Neural progenitor cell (in vitro differentiated cells): ENCODE measurements around the gene FCRLA. TPM values are rescaled to one million over a fixed set of nuclear protein-coding genes. Genes with fewer than 3 reads are reported as not detected.
"Not testable (repeated sequence)": the region's sequence is repeated elsewhere in the genome, so short reads cannot be mapped to it uniquely, and the experiment has no call there.

Source experiments
- DNase-seq: peaks from one replicate; pipeline ENCODE4 v3.0.0-alpha.2; 2016; ENCODE audit warnings: low spot score
- H2AFZ ChIP-seq: fragments of 200-600 bp; sonication (generic); replicated peaks from 2 replicates; pipeline ENCODE4 v1.6.1; 2016; ENCODE audit warnings: antibody characterized with exemption
- H3F3A ChIP-seq: fragments of 200-600 bp; sonication (generic); 2 replicates; pipeline ENCODE4 v1.6.1; 2016; ENCODE audit warnings: antibody characterized with exemption, low read depth
- H3K27ac ChIP-seq: fragments of 200-600 bp; sonication (generic); 2 replicates; pipeline ENCODE4 v1.5.1; 2016; ENCODE audit warnings: mild to moderate bottlenecking
- H3K27me3 ChIP-seq: fragments of 200-600 bp; sonication (generic); 2 replicates; pipeline ENCODE4 v1.6.1; 2016; ENCODE audit warnings: mild to moderate bottlenecking, moderate library complexity
- H3K36me3 ChIP-seq: fragments of 200-600 bp; sonication (generic); 2 replicates; pipeline ENCODE4 v1.5.1; 2016
- H3K4me1 ChIP-seq: fragments of 200-600 bp; sonication (generic); 2 replicates; pipeline ENCODE4 v1.6.1; 2016; ENCODE audit warnings: mixed run types
- H3K4me2 ChIP-seq: fragments of 200-600 bp; sonication (generic); 2 replicates; pipeline ENCODE4 v1.6.1; 2016
- H3K4me3 ChIP-seq: fragments of 200-600 bp; sonication (generic); 2 replicates; pipeline ENCODE4 v1.5.1; 2016
- H3K79me2 ChIP-seq: fragments of 200-600 bp; sonication (generic); 2 replicates; pipeline ENCODE4 v1.6.1; 2016; ENCODE audit warnings: low read depth
- H3K9ac ChIP-seq: fragments of 200-600 bp; sonication (generic); 2 replicates; pipeline ENCODE4 v1.6.1; 2016
- H3K9me3 ChIP-seq: fragments of 200-600 bp; sonication (generic); 2 replicates; pipeline ENCODE4 v1.5.1; 2016; ENCODE audit warnings: low read depth
- H4K20me1 ChIP-seq: fragments of 200-600 bp; sonication (generic); 2 replicates; pipeline ENCODE4 v1.6.1; 2016; ENCODE audit warnings: low read depth
- H3K27ac Mint-ChIP-seq: 3 replicates; pipeline ENCODE4 v1.8.0; 2021; ENCODE audit warnings: mixed read lengths
- H3K27me3 Mint-ChIP-seq: 2 replicates; pipeline ENCODE4 v1.8.0; 2022; ENCODE audit warnings: low read depth, mild to moderate bottlenecking, inconsistent platforms, moderate library complexity, mixed read lengths; ENCODE audit not compliant: insufficient read depth
- H3K36me3 Mint-ChIP-seq: 3 replicates; pipeline ENCODE4 v1.8.0; 2021; ENCODE audit warnings: mixed read lengths
- H3K4me1 Mint-ChIP-seq: 3 replicates; pipeline ENCODE4 v1.8.0; 2021; ENCODE audit warnings: mixed read lengths
- H3K4me3 Mint-ChIP-seq: 3 replicates; pipeline ENCODE4 v1.8.0; 2021; ENCODE audit warnings: mild to moderate bottlenecking, moderate library complexity, mixed read lengths
- H3K9me3 Mint-ChIP-seq: 3 replicates; pipeline ENCODE4 v1.8.0; 2020; ENCODE audit warnings: mixed read lengths
- EZH2 ChIP-seq: fragments of 200-600 bp; sonication (generic); IDR thresholded peaks from 2 replicates; pipeline ENCODE4 v1.6.1; 2017; ENCODE audit warnings: antibody characterized with exemption, mild to moderate bottlenecking, moderate library complexity
- EZH2phosphoT487 ChIP-seq: fragments of 200-600 bp; sonication (generic); IDR thresholded peaks from 2 replicates; pipeline ENCODE4 v1.6.1; 2017; ENCODE audit warnings: antibody characterized with exemption
- total RNA-seq: library from RNA; depleted of rRNA; stranded (reverse); fragments of >200 nt; gene quantifications from 2 replicates; pipeline ENCODE4 v1.2.3, GENCODE V29; 2015; ENCODE audit warnings: low replicate concordance
- TF ChIP-seq, protein P1 (sequence below): fragments of 200-600 bp; sonication (generic); IDR thresholded peaks from 2 replicates; pipeline ENCODE4 v1.5.1; 2017; ENCODE audit warnings: antibody characterized with exemption, mild to moderate bottlenecking

The FCRLA gene
- total RNA-seq, 1 donor from 2014 or later, result not detected

GRCh38 chr1:161688946-161689345 lies 18.1 kb upstream of the FCRLA start:
- no peaks in the 10 kb centered on the region for H3K4me1 Mint-ChIP-seq
- H3K9me3 ChIP-seq, result no peaks in the 10 kb centered on the region
- no peaks in the 10 kb centered on the region for H3K36me3 Mint-ChIP-seq
- H3K27ac Mint-ChIP-seq, result no peak overlapping the region
- H3K9ac ChIP-seq, result no peak overlapping the region
- H3K27ac ChIP-seq, result no peak overlapping the region
- DNase-seq, result no peak
- no peaks in the 10 kb centered on the region for H3K4me1 ChIP-seq
- no peak overlapping the region for H3K4me3 Mint-ChIP-seq
- H3K79me2 ChIP-seq, result no peaks in the 10 kb centered on the region
- H4K20me1 ChIP-seq, result no peaks in the 10 kb centered on the region
- TF ChIP-seq, protein P1, sequence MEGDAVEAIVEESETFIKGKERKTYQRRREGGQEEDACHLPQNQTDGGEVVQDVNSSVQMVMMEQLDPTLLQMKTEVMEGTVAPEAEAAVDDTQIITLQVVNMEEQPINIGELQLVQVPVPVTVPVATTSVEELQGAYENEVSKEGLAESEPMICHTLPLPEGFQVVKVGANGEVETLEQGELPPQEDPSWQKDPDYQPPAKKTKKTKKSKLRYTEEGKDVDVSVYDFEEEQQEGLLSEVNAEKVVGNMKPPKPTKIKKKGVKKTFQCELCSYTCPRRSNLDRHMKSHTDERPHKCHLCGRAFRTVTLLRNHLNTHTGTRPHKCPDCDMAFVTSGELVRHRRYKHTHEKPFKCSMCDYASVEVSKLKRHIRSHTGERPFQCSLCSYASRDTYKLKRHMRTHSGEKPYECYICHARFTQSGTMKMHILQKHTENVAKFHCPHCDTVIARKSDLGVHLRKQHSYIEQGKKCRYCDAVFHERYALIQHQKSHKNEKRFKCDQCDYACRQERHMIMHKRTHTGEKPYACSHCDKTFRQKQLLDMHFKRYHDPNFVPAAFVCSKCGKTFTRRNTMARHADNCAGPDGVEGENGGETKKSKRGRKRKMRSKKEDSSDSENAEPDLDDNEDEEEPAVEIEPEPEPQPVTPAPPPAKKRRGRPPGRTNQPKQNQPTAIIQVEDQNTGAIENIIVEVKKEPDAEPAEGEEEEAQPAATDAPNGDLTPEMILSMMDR, result no peak
- TF ChIP-seq EZH2phosphoT487 (no peak), EZH2 (no peak)
- no peaks in the 10 kb centered on the region for H3K36me3 ChIP-seq
- no peaks in the 10 kb centered on the region for H3K9me3 Mint-ChIP-seq
- H3K27me3 Mint-ChIP-seq, result no peaks in the 10 kb centered on the region
- peaks cover 3% of the 10 kb centered on the region for H3K27me3 ChIP-seq
- no peak overlapping the region for H3K4me2 ChIP-seq
- H3F3A ChIP-seq, result no peaks in the 10 kb centered on the region
- H2AFZ ChIP-seq, result no peak overlapping the region
- H3K4me3 ChIP-seq, result no peak overlapping the region

DNA sequence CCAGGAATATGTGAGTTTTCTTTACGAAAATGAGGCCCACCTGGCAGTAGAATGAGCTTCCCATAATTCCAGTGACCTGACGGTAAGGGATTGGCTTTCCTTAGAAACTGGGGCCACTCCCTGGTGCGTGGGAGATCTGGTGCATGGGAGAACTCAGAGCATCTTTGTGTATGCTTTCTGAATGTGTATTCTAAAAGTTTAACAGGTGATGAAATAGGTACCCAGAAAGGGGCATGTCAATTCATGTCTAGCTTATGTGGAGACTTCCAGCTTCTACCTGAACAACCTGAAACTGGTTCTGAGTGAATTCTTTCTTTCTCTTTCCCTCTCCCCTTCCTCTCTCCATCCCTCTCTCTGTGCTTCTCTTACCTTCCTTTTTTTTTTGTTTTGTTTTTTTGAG lies 15.2 kb upstream of the FCRLA start:
- H3K4me1 ChIP-seq, result no peaks in the 10 kb centered on the region
- DNase-seq, result no peak
- H4K20me1 ChIP-seq, result no peaks in the 10 kb centered on the region
- TF ChIP-seq, protein P1, result no peak
- TF ChIP-seq EZH2, result no peak
- TF ChIP-seq EZH2phosphoT487, result no peak
- H3K79me2 ChIP-seq, result no peaks in the 10 kb centered on the region
- H3K4me2 ChIP-seq, result no peak overlapping the region
- no peak overlapping the region for H3K27ac ChIP-seq
- H3K4me3 ChIP-seq, result no peak overlapping the region
- no peak overlapping the region for H3K9ac ChIP-seq
- no peaks in the 10 kb centered on the region for H3K27me3 ChIP-seq
- Mint-ChIP-seq H3K27ac (no peak overlapping the region), H3K27me3 (peaks cover 2% of the 10 kb centered on the region), H3K9me3 (no peaks in the 10 kb centered on the region), H3K4me3 (no peak overlapping the region), H3K4me1 (no peaks in the 10 kb centered on the region), H3K36me3 (no peaks in the 10 kb centered on the region)
- no peak overlapping the region for H2AFZ ChIP-seq
- H3F3A ChIP-seq, result no peaks in the 10 kb centered on the region
- no peaks in the 10 kb centered on the region for H3K9me3 ChIP-seq
- no peaks in the 10 kb centered on the region for H3K36me3 ChIP-seq

DNA sequence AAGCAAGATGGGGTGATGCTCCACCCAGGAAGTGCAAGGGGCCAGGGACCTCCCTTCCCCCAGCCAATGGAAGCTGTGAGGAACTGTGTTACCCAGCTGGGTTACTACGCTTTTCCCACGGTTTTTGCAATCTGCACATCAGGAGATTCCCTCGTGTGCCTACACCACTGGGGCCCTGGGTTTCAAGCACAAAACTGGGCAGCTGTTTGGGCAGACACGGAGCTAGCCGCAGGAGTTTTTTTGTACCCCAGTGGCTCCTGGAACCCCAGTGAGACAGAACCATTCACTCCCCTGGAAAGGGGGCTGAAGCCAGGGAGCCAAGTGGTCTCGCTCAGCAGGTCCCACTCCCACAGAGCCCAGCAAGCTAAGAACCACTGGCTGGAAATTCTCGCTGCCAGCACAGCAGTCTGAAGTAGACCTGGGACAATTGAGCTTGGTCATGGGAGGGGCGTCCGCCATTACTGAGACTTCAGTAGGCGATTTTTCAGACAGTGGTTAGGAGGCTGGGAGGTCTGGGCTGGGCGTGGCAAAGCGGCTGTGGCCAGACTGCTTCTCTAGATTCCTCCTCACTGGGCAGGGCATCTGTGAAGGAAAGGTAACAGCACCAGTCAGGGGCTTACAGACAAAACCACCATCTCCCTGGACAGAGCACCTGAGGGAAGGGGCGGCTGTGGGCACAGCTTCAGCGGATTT lies 13.9 kb upstream of the FCRLA start:
- H3K4me3 Mint-ChIP-seq, H3K9me3 Mint-ChIP-seq, H2AFZ ChIP-seq, H3K27me3 ChIP-seq, H3K36me3 Mint-ChIP-seq, DNase-seq, H3K4me1 ChIP-seq, H3K36me3 ChIP-seq, H3K27ac Mint-ChIP-seq, H3K4me2 ChIP-seq, H4K20me1 ChIP-seq, H3K79me2 ChIP-seq, H3K9me3 ChIP-seq, H3K4me1 Mint-ChIP-seq, H3K9ac ChIP-seq, H3K4me3 ChIP-seq, H3K27ac ChIP-seq, H3K27me3 Mint-ChIP-seq, H3F3A ChIP-seq: not testable (repeated sequence)

- not testable (repeated sequence) for H3K27ac Mint-ChIP-seq, H3K9ac ChIP-seq, H3F3A ChIP-seq, H3K36me3 Mint-ChIP-seq, H3K27ac ChIP-seq, H3K4me3 ChIP-seq, H4K20me1 ChIP-seq, DNase-seq, H3K79me2 ChIP-seq, H3K4me1 ChIP-seq, H3K4me2 ChIP-seq, H3K36me3 ChIP-seq, H3K4me1 Mint-ChIP-seq, H3K9me3 Mint-ChIP-seq, H3K27me3 ChIP-seq, H3K27me3 Mint-ChIP-seq, H3K4me3 Mint-ChIP-seq, H3K9me3 ChIP-seq, H2AFZ ChIP-seq
Observed at GRCh38 chr1:161698302-161698701, 8.7 kb upstream of the FCRLA start.
